ENCODE data around the gene ARL4A.
"Not testable (repeated sequence)": the region's sequence is repeated elsewhere in the genome, so short reads cannot be mapped to it uniquely, and the experiment has no call there.

Gene ARL4A

DNA sequence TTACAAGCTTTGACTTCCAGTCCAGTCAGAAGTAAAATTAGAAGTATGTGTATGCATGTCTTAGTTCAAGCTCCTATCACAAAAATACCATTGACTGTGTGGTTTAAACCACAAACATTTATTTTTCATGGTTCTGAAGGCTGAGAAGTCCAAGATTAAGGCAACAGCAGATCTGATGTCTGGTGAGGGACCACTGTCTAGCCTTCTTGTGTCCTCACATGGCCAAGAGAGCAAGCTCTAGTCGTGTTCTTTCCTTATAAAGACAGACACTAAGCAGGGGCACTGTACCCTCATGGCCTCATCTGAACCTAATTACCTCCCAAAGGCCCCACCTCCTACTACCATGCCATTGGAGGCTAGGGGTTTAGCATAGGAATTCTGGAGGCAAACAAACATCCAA lies 41.3 kb upstream of the ARL4A start:
- peaks cover 3 to 16% of the 10 kb centered on the region in 2 donors for H3K36me3 ChIP-seq (ENCODE audit: control insufficient read depth in 1 of 2, insufficient read depth in 2 of 2, low read length in 2 of 2)
- H3K27ac ChIP-seq (ENCODE audit: low read depth, low read length): no peak overlapping the region
- peaks cover 0 to 7% of the 10 kb centered on the region in 2 donors for H3K4me1 ChIP-seq (ENCODE audit: control insufficient read depth in 1 of 2, insufficient read depth in 2 of 2, low read length in 2 of 2)
- H3K27me3 ChIP-seq (ENCODE audit: control insufficient read depth in 1 of 2, insufficient read depth in 2 of 2, low read length in 2 of 2): no peaks in the 10 kb centered on the region
- H3K9me3 ChIP-seq (ENCODE audit: control insufficient read depth in 1 of 2, low read length in 2 of 2): no peaks in the 10 kb centered on the region
- no peak overlapping the region for H3K4me3 ChIP-seq (ENCODE audit: low read depth in 1 of 2, low read length in 2 of 2)
- H3K9ac ChIP-seq (ENCODE audit: low read depth in 1 of 2, low read length in 2 of 2): no peak overlapping the region

DNA sequence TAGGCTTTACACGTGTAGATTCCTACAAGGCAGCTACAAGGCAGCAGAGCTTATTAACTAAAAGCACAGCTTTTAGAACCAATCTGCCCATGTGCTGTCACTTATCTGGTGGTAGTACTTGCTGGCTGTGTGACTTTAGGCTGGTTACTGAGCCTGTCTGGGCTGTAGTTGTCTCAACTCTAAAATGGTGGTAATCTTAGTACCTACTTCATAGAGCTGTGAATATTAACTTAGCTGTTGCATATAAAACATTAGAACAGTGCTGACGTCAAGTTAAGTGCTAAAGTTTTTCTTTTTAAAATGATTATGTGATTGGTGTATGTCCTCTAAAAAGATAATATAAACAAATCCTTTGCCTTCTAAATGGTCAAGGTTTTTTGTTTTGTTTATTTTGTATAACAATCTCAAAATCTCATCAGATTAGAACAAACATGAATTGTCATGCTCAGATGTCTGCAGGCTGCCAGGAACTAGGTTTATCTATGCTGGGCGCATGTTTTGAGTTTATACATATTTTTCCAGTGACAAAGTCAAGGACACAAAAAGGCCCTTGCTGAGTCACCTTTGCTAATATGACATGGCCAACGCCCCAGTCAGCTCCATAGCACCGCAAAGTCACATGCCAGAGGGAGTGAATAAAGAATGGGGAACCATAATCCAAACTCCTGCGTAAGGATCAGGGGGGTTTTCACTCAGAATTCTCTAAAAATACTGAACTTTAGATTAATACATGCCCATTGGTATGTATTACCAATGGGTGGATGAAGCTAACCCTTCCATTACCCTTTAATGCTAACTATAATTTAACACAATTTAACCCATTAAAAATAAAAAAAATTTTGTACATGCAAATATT lies 39.8 kb upstream of the ARL4A start:
- peaks cover 0 to 7% of the 10 kb centered on the region in 2 donors for H3K4me1 ChIP-seq (ENCODE audit: control insufficient read depth in 1 of 2, insufficient read depth in 2 of 2, low read length in 2 of 2)
- H3K4me3 ChIP-seq (ENCODE audit: low read depth in 1 of 2, low read length in 2 of 2): no peak overlapping the region
- peaks cover 8 to 18% of the 10 kb centered on the region in 2 donors for H3K36me3 ChIP-seq (ENCODE audit: control insufficient read depth in 1 of 2, insufficient read depth in 2 of 2, low read length in 2 of 2)
- H3K27ac ChIP-seq (ENCODE audit: low read depth, low read length): no peak overlapping the region
- H3K9ac ChIP-seq (ENCODE audit: low read depth in 1 of 2, low read length in 2 of 2): no peak overlapping the region
- no peaks in the 10 kb centered on the region for H3K9me3 ChIP-seq (ENCODE audit: control insufficient read depth in 1 of 2, low read length in 2 of 2)
- no peaks in the 10 kb centered on the region for H3K27me3 ChIP-seq (ENCODE audit: control insufficient read depth in 1 of 2, insufficient read depth in 2 of 2, low read length in 2 of 2)

DNA sequence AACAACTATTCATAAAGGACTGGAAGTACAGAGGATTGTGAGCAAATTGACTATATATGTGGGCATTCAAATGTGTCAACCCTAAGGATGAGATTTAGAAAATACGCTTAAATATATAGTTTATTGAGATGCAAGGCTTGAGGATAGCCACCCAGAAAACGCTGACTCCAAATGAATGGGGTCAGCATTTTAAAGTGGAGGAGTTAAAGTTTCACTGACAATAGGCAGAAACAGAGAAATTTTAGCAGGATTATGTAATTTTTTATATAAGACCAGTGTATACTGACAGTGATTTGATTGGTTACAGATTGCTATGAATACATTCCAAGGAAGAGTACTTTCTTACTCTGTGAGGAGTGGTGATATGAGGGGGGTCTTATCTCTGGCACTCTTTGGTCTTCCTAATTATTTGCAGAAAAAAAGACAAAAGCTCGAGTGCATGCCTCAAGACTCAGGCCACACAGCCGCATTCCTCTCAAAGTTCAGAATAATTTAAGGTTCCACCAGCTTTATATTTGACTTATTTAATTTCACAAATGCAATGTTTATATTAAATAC lies 38.6 kb upstream of the ARL4A start:
- Histone ChIP-seq H3K9me3 (ENCODE audit: control insufficient read depth in 1 of 2, low read length in 2 of 2) (no peaks in the 10 kb centered on the region), H3K9ac (ENCODE audit: low read depth in 1 of 2, low read length in 2 of 2) (no peak overlapping the region), H3K36me3 (ENCODE audit: control insufficient read depth in 1 of 2, insufficient read depth in 2 of 2, low read length in 2 of 2) (peaks cover 8 to 13% of the 10 kb centered on the region in 2 donors), H3K4me3 (ENCODE audit: low read depth in 1 of 2, low read length in 2 of 2) (no peak overlapping the region), H3K27me3 (ENCODE audit: control insufficient read depth in 1 of 2, insufficient read depth in 2 of 2, low read length in 2 of 2) (no peaks in the 10 kb centered on the region), H3K4me1 (ENCODE audit: control insufficient read depth in 1 of 2, insufficient read depth in 2 of 2, low read length in 2 of 2) (peaks cover 0 to 7% of the 10 kb centered on the region in 2 donors), H3K27ac (ENCODE audit: low read depth, low read length) (no peak overlapping the region)

DNA sequence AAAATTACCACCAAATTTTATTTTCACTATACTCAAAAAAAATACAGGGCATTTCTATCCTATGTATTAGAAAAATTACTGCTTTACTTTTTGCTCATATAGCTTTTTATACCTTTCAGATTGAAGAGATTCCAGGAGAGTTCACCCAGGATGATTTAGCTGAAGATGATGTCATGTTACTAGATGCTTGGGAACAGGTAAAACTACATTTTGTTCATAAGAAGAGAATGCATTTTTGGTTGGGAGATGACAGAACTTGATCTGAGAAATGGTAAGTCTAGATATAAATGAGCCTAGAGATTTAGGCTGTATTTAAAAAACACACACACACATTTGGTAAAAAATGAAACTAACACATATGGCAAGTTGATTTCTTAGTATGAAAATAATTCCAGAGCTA lies 38.1 kb upstream of the ARL4A start:
- H3K27me3 ChIP-seq (ENCODE audit: control insufficient read depth in 1 of 2, insufficient read depth in 2 of 2, low read length in 2 of 2): no peaks in the 10 kb centered on the region
- no peak overlapping the region for H3K27ac ChIP-seq (ENCODE audit: low read depth, low read length)
- no peaks in the 10 kb centered on the region for H3K9me3 ChIP-seq (ENCODE audit: control insufficient read depth in 1 of 2, low read length in 2 of 2)
- H3K9ac ChIP-seq (ENCODE audit: low read depth in 1 of 2, low read length in 2 of 2): no peak overlapping the region
- H3K4me1 ChIP-seq (ENCODE audit: control insufficient read depth in 1 of 2, insufficient read depth in 2 of 2, low read length in 2 of 2): peaks cover 0 to 7% of the 10 kb centered on the region in 2 donors
- peaks cover 5 to 10% of the 10 kb centered on the region in 2 donors for H3K36me3 ChIP-seq (ENCODE audit: control insufficient read depth in 1 of 2, insufficient read depth in 2 of 2, low read length in 2 of 2)
- H3K4me3 ChIP-seq (ENCODE audit: low read depth in 1 of 2, low read length in 2 of 2): no peak overlapping the region

DNA sequence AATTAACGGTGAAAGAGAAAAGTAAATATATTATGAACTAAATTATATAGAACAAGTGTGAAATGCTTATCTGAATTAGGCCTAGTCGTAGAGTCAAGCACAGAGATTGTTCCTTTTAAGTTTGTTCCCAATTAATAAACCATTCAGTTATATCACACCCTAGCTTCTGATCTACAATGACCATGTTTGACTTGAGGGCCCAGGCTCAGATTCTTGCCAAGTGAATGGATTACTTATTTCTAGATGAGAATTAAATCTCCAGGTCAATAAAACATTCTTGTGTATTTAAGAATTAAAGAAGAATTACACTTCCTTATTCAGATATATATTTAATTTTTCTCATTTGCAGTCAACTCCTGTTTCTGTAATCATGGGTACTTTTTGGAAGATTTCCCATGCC lies 37.4 kb upstream of the ARL4A start:
- H3K27ac ChIP-seq (ENCODE audit: low read depth, low read length): no peak overlapping the region
- H3K9ac ChIP-seq (ENCODE audit: low read depth in 1 of 2, low read length in 2 of 2): no peak overlapping the region
- no peaks in the 10 kb centered on the region for H3K9me3 ChIP-seq (ENCODE audit: control insufficient read depth in 1 of 2, low read length in 2 of 2)
- no peaks in the 10 kb centered on the region for H3K27me3 ChIP-seq (ENCODE audit: control insufficient read depth in 1 of 2, insufficient read depth in 2 of 2, low read length in 2 of 2)
- peaks cover 5 to 8% of the 10 kb centered on the region in 2 donors for H3K36me3 ChIP-seq (ENCODE audit: control insufficient read depth in 1 of 2, insufficient read depth in 2 of 2, low read length in 2 of 2)
- H3K4me1 ChIP-seq (ENCODE audit: control insufficient read depth in 1 of 2, insufficient read depth in 2 of 2, low read length in 2 of 2): peaks cover 0 to 7% of the 10 kb centered on the region in 2 donors
- H3K4me3 ChIP-seq (ENCODE audit: low read depth in 1 of 2, low read length in 2 of 2): no peak overlapping the region

DNA sequence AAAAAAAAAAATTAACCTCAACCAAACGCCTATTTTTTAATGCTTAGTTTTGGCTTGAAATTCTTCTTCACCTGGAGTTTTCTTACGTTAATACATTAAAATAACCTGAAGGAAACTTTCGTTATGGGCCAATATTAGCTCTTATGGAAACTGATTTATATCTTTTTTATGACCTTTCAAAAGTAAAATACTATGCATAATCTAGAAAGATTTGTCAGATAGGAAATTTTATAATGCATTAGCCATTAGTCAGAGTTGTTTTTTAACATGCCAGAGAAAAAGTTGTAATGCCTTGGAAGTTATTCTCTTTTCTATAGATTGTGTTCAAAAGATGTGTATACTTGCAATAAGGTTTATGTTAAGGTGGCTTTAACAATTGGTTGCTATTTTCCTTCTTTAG lies 34.3 kb upstream of the ARL4A start:
- Histone ChIP-seq H3K9ac (ENCODE audit: low read depth in 1 of 2, low read length in 2 of 2) (no peak overlapping the region), H3K27me3 (ENCODE audit: control insufficient read depth in 1 of 2, insufficient read depth in 2 of 2, low read length in 2 of 2) (no peaks in the 10 kb centered on the region), H3K27ac (ENCODE audit: low read depth, low read length) (no peak overlapping the region), H3K9me3 (ENCODE audit: control insufficient read depth in 1 of 2, low read length in 2 of 2) (no peaks in the 10 kb centered on the region), H3K36me3 (ENCODE audit: control insufficient read depth in 1 of 2, insufficient read depth in 2 of 2, low read length in 2 of 2) (peaks cover 5 to 8% of the 10 kb centered on the region in 2 donors), H3K4me1 (ENCODE audit: control insufficient read depth in 1 of 2, insufficient read depth in 2 of 2, low read length in 2 of 2) (peaks cover 0 to 7% of the 10 kb centered on the region in 2 donors), H3K4me3 (ENCODE audit: low read depth in 1 of 2, low read length in 2 of 2) (no peak overlapping the region)

DNA sequence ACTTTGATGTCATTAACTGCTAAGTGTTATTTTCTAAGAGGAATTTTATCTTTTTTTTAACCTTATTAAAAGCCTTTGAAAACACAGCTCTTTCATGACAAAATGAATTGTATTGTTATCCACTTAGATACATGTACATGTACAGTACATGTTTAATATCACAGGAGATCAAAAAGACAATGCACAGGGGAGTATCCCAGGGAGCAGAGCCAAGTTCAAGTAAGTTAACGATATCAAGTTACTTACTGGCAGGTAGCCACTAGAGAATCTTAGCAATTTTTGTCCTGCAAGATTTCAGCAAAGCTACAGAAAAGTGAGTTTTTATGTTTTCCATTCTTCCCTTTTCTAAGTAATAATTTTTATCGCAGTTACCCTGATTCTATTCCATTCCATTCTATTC lies 33.9 kb upstream of the ARL4A start:
- Histone ChIP-seq H3K36me3 (ENCODE audit: control insufficient read depth in 1 of 2, insufficient read depth in 2 of 2, low read length in 2 of 2) (peaks cover 5 to 8% of the 10 kb centered on the region in 2 donors), H3K9ac (ENCODE audit: low read depth in 1 of 2, low read length in 2 of 2) (no peak overlapping the region), H3K4me3 (ENCODE audit: low read depth in 1 of 2, low read length in 2 of 2) (no peak overlapping the region), H3K27me3 (ENCODE audit: control insufficient read depth in 1 of 2, insufficient read depth in 2 of 2, low read length in 2 of 2) (no peaks in the 10 kb centered on the region), H3K9me3 (ENCODE audit: control insufficient read depth in 1 of 2, low read length in 2 of 2) (no peaks in the 10 kb centered on the region), H3K4me1 (ENCODE audit: control insufficient read depth in 1 of 2, insufficient read depth in 2 of 2, low read length in 2 of 2) (peaks cover 0 to 7% of the 10 kb centered on the region in 2 donors), H3K27ac (ENCODE audit: low read depth, low read length) (no peak overlapping the region)

DNA sequence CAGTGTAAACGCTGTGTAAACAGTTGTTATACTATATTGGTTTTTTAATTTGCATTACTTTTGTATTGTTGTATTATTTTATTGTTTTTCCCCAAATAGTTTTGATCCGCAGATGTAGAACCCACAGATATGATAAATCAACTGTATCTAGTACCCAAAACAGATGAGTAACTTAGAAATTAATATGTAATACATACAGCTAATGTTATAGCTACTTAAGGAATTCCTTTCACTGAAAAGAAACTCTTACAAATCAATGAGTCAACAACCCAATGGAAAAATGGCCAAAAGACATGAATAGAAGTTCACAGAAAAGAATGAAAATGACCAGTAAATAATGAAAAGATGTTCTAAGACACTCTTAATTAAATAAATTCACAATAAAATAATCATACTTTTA lies 32.3 kb upstream of the ARL4A start:
- H3K4me3 ChIP-seq (ENCODE audit: low read depth in 1 of 2, low read length in 2 of 2): no peak overlapping the region
- H3K9me3 ChIP-seq (ENCODE audit: control insufficient read depth in 1 of 2, low read length in 2 of 2): no peaks in the 10 kb centered on the region
- H3K27me3 ChIP-seq (ENCODE audit: control insufficient read depth in 1 of 2, insufficient read depth in 2 of 2, low read length in 2 of 2): no peaks in the 10 kb centered on the region
- no peaks in the 10 kb centered on the region for H3K4me1 ChIP-seq (ENCODE audit: control insufficient read depth in 1 of 2, insufficient read depth in 2 of 2, low read length in 2 of 2)
- H3K9ac ChIP-seq (ENCODE audit: low read depth in 1 of 2, low read length in 2 of 2): no peak overlapping the region
- no peak overlapping the region for H3K27ac ChIP-seq (ENCODE audit: low read depth, low read length)
- peaks cover 5 to 8% of the 10 kb centered on the region in 2 donors for H3K36me3 ChIP-seq (ENCODE audit: control insufficient read depth in 1 of 2, insufficient read depth in 2 of 2, low read length in 2 of 2)

DNA sequence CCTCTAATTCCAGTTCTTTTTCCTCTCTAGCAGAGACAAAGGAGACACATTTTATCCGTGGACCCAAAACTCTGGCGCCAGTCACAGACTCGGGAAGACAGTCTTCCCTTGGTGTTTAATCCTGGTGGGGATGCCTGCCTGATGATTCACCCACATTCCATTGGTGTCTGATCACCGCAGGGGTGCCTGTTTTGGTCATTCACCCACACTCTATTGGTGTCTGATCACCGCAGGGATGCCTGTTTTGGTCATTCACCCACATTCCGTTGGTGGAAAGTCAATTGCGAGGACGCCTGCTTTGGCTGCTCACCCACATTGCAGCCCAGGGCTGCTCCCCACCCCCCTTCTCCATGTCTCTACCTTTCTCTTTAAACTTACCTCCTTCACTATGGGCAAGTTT lies 27.0 kb upstream of the ARL4A start:
- H3K27me3 ChIP-seq (ENCODE audit: control insufficient read depth in 1 of 2, insufficient read depth in 2 of 2, low read length in 2 of 2); H3K36me3 ChIP-seq (ENCODE audit: control insufficient read depth in 1 of 2, insufficient read depth in 2 of 2, low read length in 2 of 2); H3K4me1 ChIP-seq (ENCODE audit: control insufficient read depth in 1 of 2, insufficient read depth in 2 of 2, low read length in 2 of 2); H3K4me3 ChIP-seq (ENCODE audit: low read depth in 1 of 2, low read length in 2 of 2); H3K9me3 ChIP-seq (ENCODE audit: control insufficient read depth in 1 of 2, low read length in 2 of 2); H3K9ac ChIP-seq (ENCODE audit: low read depth in 1 of 2, low read length in 2 of 2); H3K27ac ChIP-seq (ENCODE audit: low read depth, low read length): not testable (repeated sequence)

DNA sequence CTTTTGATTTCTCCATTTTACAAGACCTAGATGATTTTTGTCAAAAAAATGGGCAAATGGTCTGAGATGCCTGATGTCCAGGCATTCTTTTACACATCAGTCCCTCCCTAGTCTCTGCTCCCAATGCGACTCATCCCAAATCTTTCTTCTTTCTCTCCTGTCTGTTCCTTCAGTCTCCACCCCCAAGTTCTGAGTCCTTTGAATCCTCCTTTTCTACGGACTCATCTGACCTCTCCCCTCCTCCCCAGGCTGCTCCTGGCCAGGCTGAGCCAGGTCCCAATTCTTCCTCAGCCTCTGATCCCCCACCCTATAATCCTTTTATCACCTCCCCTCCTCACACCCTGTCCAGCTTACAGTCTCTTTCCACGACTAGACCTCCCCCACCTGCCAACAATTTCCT lies 26.4 kb upstream of the ARL4A start:
- H3K4me3 ChIP-seq (ENCODE audit: low read depth in 1 of 2, low read length in 2 of 2); H3K36me3 ChIP-seq (ENCODE audit: control insufficient read depth in 1 of 2, insufficient read depth in 2 of 2, low read length in 2 of 2); H3K9me3 ChIP-seq (ENCODE audit: control insufficient read depth in 1 of 2, low read length in 2 of 2); H3K27me3 ChIP-seq (ENCODE audit: control insufficient read depth in 1 of 2, insufficient read depth in 2 of 2, low read length in 2 of 2); H3K27ac ChIP-seq (ENCODE audit: low read depth, low read length); H3K9ac ChIP-seq (ENCODE audit: low read depth in 1 of 2, low read length in 2 of 2); H3K4me1 ChIP-seq (ENCODE audit: control insufficient read depth in 1 of 2, insufficient read depth in 2 of 2, low read length in 2 of 2): not testable (repeated sequence)

All from duodenal mucosa (tissue), 2 donors.